G401.6 (cell line): ENCODE measurements around the gene TRIM61.
"Not testable (repeated sequence)": the region's sequence is repeated elsewhere in the genome, so short reads cannot be mapped to it uniquely, and the experiment has no call there.

Experiments used
- FAIRE-seq: peaks from 2 replicates; lab custom pipeline; 2012; peaks lifted over from hg19 to GRCh38; lab: Jason Lieb, UNC

Gene TRIM61

GRCh38 chr4:164977243-164978164 lies at the start of gene TRIM61:
Gene TRIM61 (minus strand): TSS chr4:164977657. CDS start chr4:164970002, 7,655 bp downstream.
- FAIRE-seq, result no peak

DNA sequence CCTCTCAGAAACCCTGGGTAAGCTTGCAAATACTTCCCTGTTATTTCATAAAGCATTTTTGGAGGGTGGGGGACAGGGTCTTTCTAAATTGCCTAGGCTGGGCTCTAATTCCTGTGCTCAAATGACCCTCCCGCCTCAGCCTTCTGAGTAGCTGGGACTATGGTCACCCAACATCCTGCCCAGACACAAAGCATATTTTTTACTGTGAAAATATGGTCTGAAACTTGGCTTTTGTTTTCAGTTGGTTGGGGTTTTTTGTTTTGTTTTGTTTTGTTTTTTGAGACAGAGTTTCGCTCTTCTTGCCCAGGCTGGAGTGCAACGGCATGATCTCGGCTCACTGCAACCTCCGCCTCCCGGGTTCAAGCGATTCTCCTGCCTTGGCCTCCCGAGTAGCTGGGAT lies 48.3 kb upstream of the TRIM61 start:
- not testable (repeated sequence) for FAIRE-seq

- not testable (repeated sequence) for FAIRE-seq
Measured at GRCh38 chr4:165019995-165020394, 42.5 kb upstream of the TRIM61 start.

- no peak for FAIRE-seq
Measured at GRCh38 chr4:165016971-165017370, 39.5 kb upstream of the TRIM61 start.

DNA sequence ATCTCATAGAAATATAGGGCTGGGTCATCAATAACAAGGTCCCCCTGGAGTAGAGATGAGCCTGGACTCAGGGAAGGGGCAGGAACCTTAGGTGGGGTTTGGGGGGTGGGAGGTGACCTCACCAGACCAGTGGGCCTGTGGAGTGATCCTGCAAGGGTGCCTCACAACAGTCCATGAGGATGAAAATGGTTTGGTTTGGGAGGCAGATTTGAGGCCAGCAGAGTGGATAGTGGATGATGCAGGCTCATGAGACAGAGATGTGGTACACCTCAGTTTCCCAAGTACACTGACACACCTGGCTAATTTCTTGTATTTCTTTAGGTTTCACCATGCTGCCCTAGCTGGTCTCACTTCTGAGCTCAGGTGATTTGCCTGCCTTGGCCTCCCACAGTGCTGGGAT lies 36.2 kb upstream of the TRIM61 start:
- no peak for FAIRE-seq

DNA sequence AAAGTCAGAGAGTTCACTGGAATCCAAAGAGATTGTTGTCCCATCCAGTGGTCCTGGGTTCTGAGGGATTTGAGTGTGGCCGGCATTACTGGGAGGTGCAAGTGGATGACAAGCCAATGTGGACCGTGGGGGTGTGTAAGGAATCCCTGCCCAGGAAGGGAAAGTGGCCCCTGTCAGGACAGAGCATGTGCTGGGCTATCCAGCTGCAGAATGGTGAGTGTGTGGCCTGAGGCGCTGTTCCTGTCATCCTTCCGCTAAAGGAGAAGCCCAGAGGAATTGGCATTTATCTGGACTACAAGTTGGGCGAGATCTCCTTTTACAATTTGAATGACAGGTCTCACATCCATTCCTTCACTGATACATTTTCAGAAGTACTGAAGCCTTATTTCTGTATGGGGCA lies 33.9 kb upstream of the TRIM61 start:
- no peak for FAIRE-seq

DNA sequence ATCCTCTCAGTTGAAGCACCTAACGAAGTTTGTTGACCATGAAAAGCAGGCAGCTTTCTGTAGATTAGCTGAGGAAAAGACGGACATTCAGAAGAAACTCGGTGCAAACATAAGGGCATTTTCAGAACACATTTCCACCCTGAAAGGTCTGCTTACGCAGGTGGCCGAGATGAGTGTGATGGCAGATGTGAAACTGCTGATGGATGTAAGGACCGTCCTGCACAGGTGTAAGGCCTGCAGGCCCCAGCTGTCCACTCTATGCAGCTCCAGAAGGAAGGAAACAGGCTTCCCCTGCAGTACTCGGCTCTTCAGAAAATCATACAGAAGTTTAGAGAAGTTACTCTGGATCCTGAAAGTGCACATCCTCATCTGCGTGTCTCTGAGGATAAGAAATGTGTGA lies 33.5 kb upstream of the TRIM61 start:
- no peak for FAIRE-seq

GRCh38 chr4:165010487-165010886 lies 33.0 kb upstream of the TRIM61 start:
- no peak for FAIRE-seq

DNA sequence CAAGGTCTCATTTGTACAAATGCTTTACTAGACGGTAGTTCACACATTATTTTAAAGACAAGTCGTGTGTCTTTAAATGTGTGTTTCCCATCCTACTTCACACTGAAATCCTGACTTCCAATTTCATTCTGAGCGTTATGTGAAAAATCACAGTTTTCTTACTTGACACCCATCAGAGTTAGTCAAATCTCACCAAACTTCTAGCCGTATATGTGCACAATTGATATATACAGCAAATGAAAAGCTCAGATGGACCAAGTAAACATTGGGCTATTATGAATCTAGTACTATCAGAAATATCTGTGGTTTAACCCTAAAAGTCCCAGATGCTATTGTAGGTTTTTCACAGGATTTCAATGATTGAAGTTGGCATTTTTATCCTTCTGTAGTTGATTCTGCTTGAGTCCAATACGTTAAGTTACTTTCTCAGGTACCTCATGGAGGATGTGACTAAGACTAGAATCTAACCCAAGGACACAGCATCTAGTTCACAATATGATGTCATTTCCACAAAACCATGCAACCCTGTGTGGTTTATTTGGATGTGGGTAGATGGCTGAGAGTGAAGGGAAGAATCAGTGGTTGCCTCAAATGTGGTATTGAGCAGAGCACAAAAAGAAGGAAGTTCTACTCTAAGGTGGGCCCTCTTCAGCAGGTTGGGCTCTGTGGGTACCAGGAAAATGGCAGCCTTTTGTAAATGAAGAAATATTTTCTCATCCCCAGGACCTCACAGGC lies 32.2 kb upstream of the TRIM61 start:
- FAIRE-seq, result no peak

DNA sequence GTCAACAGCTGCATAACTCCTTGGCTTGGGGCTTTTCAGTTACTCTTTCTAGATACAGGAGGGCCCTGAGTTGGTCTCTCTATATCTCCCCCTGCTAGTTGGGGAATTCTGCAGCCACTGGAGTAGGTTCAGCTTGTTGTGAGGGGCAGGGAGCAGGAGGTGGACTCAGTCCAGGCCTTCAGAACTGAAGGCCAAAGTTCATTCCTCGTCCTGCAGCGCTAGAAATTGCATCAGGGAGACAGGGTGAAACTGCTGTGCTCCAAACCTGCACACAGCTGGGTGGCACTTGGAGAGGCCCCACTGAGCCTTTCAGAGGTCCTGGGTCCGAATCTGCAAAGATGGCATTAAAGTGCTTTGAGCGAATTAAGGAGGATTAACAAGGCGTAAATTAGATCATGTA lies 29.4 kb upstream of the TRIM61 start:
- FAIRE-seq, result no peak

GRCh38 chr4:165006456-165006855 lies 29.0 kb upstream of the TRIM61 start:
- FAIRE-seq, result no peak

- no peak for FAIRE-seq
Measured at GRCh38 chr4:165005352-165005925, 28.0 kb upstream of the TRIM61 start.

GRCh38 chr4:165001957-165002356 lies 24.5 kb upstream of the TRIM61 start:
- not testable (repeated sequence) for FAIRE-seq

GRCh38 chr4:164998526-164999080 lies 21.1 kb upstream of the TRIM61 start:
- not testable (repeated sequence) for FAIRE-seq

DNA sequence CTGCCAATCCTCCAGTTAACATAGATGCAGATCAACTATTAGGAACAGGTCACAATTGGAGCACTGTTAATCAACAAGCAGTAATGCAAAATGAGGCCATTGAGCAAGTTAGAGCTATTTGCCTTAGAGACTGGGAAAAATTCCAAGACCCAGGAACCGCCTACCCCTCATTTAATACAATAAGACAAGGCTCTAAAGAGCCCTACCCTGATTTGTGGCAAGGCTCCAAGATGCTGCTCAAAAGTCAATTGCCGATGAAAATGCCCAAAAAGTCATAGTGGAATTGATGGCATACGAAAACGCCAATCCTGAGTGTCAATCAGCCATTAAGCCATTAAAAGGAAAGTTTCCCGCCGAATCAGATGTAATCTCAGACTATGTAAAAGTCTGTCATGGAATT lies 20.5 kb upstream of the TRIM61 start:
- no peak for FAIRE-seq

GRCh38 chr4:164997324-164997723 lies 19.9 kb upstream of the TRIM61 start:
- FAIRE-seq, result no peak

DNA sequence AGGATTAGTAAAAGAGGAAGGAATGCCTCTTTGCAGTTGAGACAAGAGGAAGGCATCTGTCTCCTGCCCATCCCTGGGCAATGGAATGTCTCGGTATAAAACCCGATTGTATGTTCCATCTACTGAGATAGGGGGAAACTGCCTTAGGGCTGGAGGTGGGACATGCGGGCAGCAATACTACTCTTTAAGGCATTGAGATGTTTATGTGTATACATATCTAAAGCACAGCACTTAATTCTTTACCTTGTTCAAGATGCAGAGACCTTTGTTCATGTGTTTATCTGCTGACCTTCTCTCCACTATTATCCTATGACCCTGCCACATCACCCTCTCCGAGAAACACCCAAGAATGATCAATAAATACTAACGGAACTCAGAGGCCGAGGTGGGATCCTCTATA lies 18.7 kb upstream of the TRIM61 start:
- FAIRE-seq, result not testable (repeated sequence)

GRCh38 chr4:164990786-164991185 lies 13.3 kb upstream of the TRIM61 start:
- FAIRE-seq, result not testable (repeated sequence)

- FAIRE-seq, result no peak
Measured at GRCh38 chr4:164989471-164989870, 12.0 kb upstream of the TRIM61 start.

GRCh38 chr4:164971929-164972328 lies 5.5 kb downstream of the TRIM61 start:
- peak; percentile 52 for FAIRE-seq

GRCh38 chr4:164959896-164960295 lies 17.6 kb downstream of the TRIM61 start:
- FAIRE-seq, result no peak

- FAIRE-seq, result not testable (repeated sequence)
Measured at GRCh38 chr4:164959421-164959820, 18.0 kb downstream of the TRIM61 start.
